HEK293 (cell line): Measurements from ENCODE around the gene PTGER2.

Experiments used
- CTCF ChIA-PET: fragments of 350-600 bp; formaldehyde crosslinking; extraction: SDS; loops from one replicate; lab custom pipeline; 2021; ENCODE audit warnings: antibody characterized with exemption; lab: Yijun Ruan, JAX
- POLR2A ChIA-PET: fragments of 300-600 bp; formaldehyde crosslinking; extraction: SDS; loops from one replicate; lab custom pipeline; 2020; ENCODE audit warnings: antibody characterized with exemption, inconsistent platforms; lab: Yijun Ruan, JAX
- H3K27ac ChIP-seq: fragments of 200-500 bp; sonication (Bioruptor generic); 2 replicates; pipeline ENCODE4 v1.5.1; 2014; ENCODE audit warnings: low read depth, low read length, control low read depth, inconsistent platforms; ENCODE audit errors: extremely low read depth
- H3K36me3 ChIP-seq, 2 experiments: fragments of 200-500 bp in 1 of 2; sonication (Bioruptor generic) in 1 of 2; 1 replicate in 1 of 2; 2 replicates in 1 of 2; pipeline ENCODE4 v1.5.1; 2014 to 2017; ENCODE audit warnings: inconsistent platforms in 2 of 2, low read length in 2 of 2; ENCODE audit not compliant: control insufficient read depth in 2 of 2, insufficient read depth in 1 of 2
- H3K4me1 ChIP-seq: fragments of 200-500 bp; sonication (Bioruptor generic); 2 replicates; pipeline ENCODE4 v1.5.1; 2014; ENCODE audit warnings: mild to moderate bottlenecking, low read length, inconsistent platforms; ENCODE audit not compliant: control insufficient read depth, insufficient read depth
- H3K4me3 ChIP-seq: 2 replicates; pipeline ENCODE4 v1.5.1; 2011; ENCODE audit warnings: low read depth, mild to moderate bottlenecking, control low read depth, low read length, moderate library complexity
- H3K9me3 ChIP-seq: fragments of 200-500 bp; sonication (Bioruptor generic); 2 replicates; pipeline ENCODE4 v1.5.1; 2014; ENCODE audit warnings: low read depth, low read length, inconsistent platforms; ENCODE audit not compliant: control insufficient read depth, insufficient read depth
- KLF8 ChIP-seq: fragments of 450-650 bp; formaldehyde crosslinking; IDR thresholded peaks from 2 replicates; pipeline ENCODE4 v1.5.1; 2016; ENCODE audit warnings: missing biosample characterization, missing genetic modification characterization
- KLF9 ChIP-seq: fragments of 450-650 bp; formaldehyde crosslinking; IDR thresholded peaks from 2 replicates; pipeline ENCODE4 v1.5.1; 2016; ENCODE audit warnings: missing biosample characterization, missing genetic modification characterization, low read depth
- MZF1 ChIP-seq: fragments of 450-650 bp; formaldehyde crosslinking; IDR thresholded peaks from 2 replicates; pipeline ENCODE4 v1.5.1; 2017; ENCODE audit warnings: missing biosample characterization, missing genetic modification characterization, borderline replicate concordance
- OSR2 ChIP-seq: fragments of 450-650 bp; formaldehyde crosslinking; IDR thresholded peaks from 2 replicates; pipeline ENCODE4 v1.5.1; 2016; ENCODE audit warnings: missing biosample characterization, missing genetic modification characterization
- WT1 ChIP-seq: fragments of 450-650 bp; formaldehyde crosslinking; IDR thresholded peaks from 2 replicates; pipeline ENCODE4 v1.5.1; 2016; ENCODE audit warnings: missing biosample characterization, missing genetic modification characterization
- ZBTB6 ChIP-seq: fragments of 450-650 bp; formaldehyde crosslinking; IDR thresholded peaks from 2 replicates; pipeline ENCODE4 v1.5.1; 2017; ENCODE audit warnings: missing biosample characterization, missing genetic modification characterization
- ZNF354C ChIP-seq: fragments of 450-650 bp; formaldehyde crosslinking; IDR thresholded peaks from 2 replicates; pipeline ENCODE4 v1.5.1; 2016; ENCODE audit warnings: missing biosample characterization, missing genetic modification characterization, low read depth, borderline replicate concordance
- ZNF544 ChIP-seq: fragments of 450-650 bp; formaldehyde crosslinking; IDR thresholded peaks from 2 replicates; pipeline ENCODE4 v1.5.0; 2017; ENCODE audit warnings: missing biosample characterization, missing genetic modification characterization
- ZNF596 ChIP-seq: fragments of 450-650 bp; IDR thresholded peaks from 2 replicates; pipeline ENCODE4 v1.5.0; 2018; ENCODE audit warnings: missing biosample characterization, mild to moderate bottlenecking, missing genetic modification characterization, moderate library complexity
- ZNF624 ChIP-seq: fragments of 450-650 bp; formaldehyde crosslinking; IDR thresholded peaks from 2 replicates; pipeline ENCODE4 v1.5.1; 2017; ENCODE audit warnings: missing biosample characterization, missing genetic modification characterization
- ZNF654 ChIP-seq: fragments of 450-650 bp; formaldehyde crosslinking; IDR thresholded peaks from 2 replicates; pipeline ENCODE4 v1.5.1; 2016; ENCODE audit warnings: low read depth, missing biosample characterization, missing genetic modification characterization
- ZNF777 ChIP-seq: fragments of 450-650 bp; formaldehyde crosslinking; IDR thresholded peaks from 2 replicates; pipeline ENCODE4 v1.5.1; 2017; ENCODE audit warnings: missing biosample characterization, missing genetic modification characterization, borderline replicate concordance
- ZSCAN30 ChIP-seq: fragments of 450-650 bp; IDR thresholded peaks from 2 replicates; pipeline ENCODE4 v1.5.1; 2018; ENCODE audit warnings: missing biosample characterization, mild to moderate bottlenecking, missing genetic modification characterization, moderate library complexity
- TF ChIP-seq, protein P1 (sequence below): fragments of 450-650 bp; formaldehyde crosslinking; IDR thresholded peaks from 2 replicates; pipeline ENCODE4 v1.5.1; 2016; ENCODE audit warnings: missing biosample characterization, missing genetic modification characterization
- TF ChIP-seq, protein P2 (sequence below): fragments of 450-650 bp; formaldehyde crosslinking; IDR thresholded peaks from 2 replicates; pipeline ENCODE4 v1.5.1; 2016; ENCODE audit warnings: missing biosample characterization, missing genetic modification characterization
- TF ChIP-seq, protein P3 (sequence below): fragments of 450-650 bp; formaldehyde crosslinking; IDR thresholded peaks from 2 replicates; pipeline ENCODE4 v1.5.1; 2016; ENCODE audit warnings: missing biosample characterization, missing genetic modification characterization, borderline replicate concordance

Gene PTGER2

GRCh38 chr14:52307376-52307775, 6.7 kb upstream of the PTGER2 start:
- H3K4me1 ChIP-seq: no peaks in the 10 kb centered on the region
- no peak overlapping the region for H3K4me3 ChIP-seq
- ChIA-PET CTCF (no interaction called here), POLR2A (no interaction called here)
- no peaks in the 10 kb centered on the region for H3K9me3 ChIP-seq
- TF ChIP-seq KLF9 (tag by site-specific recombination) (no peak), ZNF354C (tag by site-specific recombination) (no peak), ZNF624 (no peak), OSR2 (no peak), ZBTB6 (no peak), MZF1 (tag by site-specific recombination) (no peak), ZNF596 (tag by site-specific recombination) (no peak), ZSCAN30 (tag by site-specific recombination) (no peak), WT1 (tag by site-specific recombination) (no peak)
- TF ChIP-seq, protein P1, sequence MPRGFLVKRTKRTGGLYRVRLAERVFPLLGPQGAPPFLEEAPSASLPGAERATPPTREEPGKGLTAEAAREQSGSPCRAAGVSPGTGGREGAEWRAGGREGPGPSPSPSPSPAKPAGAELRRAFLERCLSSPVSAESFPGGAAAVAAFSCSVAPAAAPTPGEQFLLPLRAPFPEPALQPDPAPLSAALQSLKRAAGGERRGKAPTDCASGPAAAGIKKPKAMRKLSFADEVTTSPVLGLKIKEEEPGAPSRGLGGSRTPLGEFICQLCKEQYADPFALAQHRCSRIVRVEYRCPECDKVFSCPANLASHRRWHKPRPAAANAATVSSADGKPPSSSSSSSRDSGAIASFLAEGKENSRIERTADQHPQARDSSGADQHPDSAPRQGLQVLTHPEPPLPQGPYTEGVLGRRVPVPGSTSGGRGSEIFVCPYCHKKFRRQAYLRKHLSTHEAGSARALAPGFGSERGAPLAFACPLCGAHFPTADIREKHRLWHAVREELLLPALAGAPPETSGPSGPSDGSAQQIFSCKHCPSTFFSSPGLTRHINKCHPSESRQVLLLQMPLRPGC (tag by site-specific recombination): no peak
- TF ChIP-seq, protein P2, sequence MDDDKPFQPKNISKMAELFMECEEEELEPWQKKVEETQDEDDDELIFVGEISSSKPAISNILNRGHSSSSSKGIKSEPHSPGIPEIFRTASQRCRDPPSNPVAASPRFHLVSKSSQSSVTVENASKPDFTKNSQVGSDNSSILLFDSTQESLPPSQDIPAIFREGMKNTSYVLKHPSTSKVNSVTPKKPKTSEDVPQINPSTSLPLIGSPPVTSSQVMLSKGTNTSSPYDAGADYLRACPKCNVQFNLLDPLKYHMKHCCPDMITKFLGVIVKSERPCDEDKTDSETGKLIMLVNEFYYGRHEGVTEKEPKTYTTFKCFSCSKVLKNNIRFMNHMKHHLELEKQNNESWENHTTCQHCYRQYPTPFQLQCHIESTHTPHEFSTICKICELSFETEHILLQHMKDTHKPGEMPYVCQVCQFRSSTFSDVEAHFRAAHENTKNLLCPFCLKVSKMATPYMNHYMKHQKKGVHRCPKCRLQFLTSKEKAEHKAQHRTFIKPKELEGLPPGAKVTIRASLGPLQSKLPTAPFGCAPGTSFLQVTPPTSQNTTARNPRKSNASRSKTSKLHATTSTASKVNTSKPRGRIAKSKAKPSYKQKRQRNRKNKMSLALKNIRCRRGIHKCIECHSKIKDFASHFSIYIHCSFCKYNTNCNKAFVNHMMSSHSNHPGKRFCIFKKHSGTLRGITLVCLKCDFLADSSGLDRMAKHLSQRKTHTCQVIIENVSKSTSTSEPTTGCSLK (tag by site-specific recombination): no peak
- no peak overlapping the region for H3K27ac ChIP-seq
- H3K36me3 ChIP-seq: no peaks in the 10 kb centered on the region

GRCh38 chr14:52307905-52308304, 6.2 kb upstream of the PTGER2 start:
- CTCF ChIA-PET: interaction anchor here (0.6 kb wide), 1 partner anchor 653 kb away, joined by 3 read pairs; no protein-coding TSS in a partner anchor
- H3K27ac ChIP-seq: no peak overlapping the region
- POLR2A ChIA-PET: no interaction called here
- TF ChIP-seq ZNF544 (tag by site-specific recombination): no peak
- no peak for TF ChIP-seq ZNF777 (tag by site-specific recombination)
- no peak for TF ChIP-seq ZNF654 (tag by site-specific recombination)
- no peak for TF ChIP-seq KLF8 (tag by site-specific recombination)
- TF ChIP-seq, protein P3, sequence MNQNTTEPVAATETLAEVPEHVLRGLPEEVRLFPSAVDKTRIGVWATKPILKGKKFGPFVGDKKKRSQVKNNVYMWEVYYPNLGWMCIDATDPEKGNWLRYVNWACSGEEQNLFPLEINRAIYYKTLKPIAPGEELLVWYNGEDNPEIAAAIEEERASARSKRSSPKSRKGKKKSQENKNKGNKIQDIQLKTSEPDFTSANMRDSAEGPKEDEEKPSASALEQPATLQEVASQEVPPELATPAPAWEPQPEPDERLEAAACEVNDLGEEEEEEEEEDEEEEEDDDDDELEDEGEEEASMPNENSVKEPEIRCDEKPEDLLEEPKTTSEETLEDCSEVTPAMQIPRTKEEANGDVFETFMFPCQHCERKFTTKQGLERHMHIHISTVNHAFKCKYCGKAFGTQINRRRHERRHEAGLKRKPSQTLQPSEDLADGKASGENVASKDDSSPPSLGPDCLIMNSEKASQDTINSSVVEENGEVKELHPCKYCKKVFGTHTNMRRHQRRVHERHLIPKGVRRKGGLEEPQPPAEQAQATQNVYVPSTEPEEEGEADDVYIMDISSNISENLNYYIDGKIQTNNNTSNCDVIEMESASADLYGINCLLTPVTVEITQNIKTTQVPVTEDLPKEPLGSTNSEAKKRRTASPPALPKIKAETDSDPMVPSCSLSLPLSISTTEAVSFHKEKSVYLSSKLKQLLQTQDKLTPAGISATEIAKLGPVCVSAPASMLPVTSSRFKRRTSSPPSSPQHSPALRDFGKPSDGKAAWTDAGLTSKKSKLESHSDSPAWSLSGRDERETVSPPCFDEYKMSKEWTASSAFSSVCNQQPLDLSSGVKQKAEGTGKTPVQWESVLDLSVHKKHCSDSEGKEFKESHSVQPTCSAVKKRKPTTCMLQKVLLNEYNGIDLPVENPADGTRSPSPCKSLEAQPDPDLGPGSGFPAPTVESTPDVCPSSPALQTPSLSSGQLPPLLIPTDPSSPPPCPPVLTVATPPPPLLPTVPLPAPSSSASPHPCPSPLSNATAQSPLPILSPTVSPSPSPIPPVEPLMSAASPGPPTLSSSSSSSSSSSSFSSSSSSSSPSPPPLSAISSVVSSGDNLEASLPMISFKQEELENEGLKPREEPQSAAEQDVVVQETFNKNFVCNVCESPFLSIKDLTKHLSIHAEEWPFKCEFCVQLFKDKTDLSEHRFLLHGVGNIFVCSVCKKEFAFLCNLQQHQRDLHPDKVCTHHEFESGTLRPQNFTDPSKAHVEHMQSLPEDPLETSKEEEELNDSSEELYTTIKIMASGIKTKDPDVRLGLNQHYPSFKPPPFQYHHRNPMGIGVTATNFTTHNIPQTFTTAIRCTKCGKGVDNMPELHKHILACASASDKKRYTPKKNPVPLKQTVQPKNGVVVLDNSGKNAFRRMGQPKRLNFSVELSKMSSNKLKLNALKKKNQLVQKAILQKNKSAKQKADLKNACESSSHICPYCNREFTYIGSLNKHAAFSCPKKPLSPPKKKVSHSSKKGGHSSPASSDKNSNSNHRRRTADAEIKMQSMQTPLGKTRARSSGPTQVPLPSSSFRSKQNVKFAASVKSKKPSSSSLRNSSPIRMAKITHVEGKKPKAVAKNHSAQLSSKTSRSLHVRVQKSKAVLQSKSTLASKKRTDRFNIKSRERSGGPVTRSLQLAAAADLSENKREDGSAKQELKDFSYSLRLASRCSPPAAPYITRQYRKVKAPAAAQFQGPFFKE (tag by site-specific recombination): no peak
- H3K9me3 ChIP-seq: no peaks in the 10 kb centered on the region
- H3K36me3 ChIP-seq: no peaks in the 10 kb centered on the region
- no peak overlapping the region for H3K4me3 ChIP-seq
- no peaks in the 10 kb centered on the region for H3K4me1 ChIP-seq
